Measurements from ENCODE around the gene PKP2. TPM values are rescaled to one million over a fixed set of nuclear protein-coding genes. Genes with fewer than 3 reads are reported as not detected.

The PKP2 gene
- total and polyA plus RNA-seq, 9 of the 15 experiments (the other 6 are each of a cell fraction or from before 2014, with no cell fraction given): 1.6 to 4.2 (median 2.8) TPM

GRCh38 chr12:32755051-32755653 lies 141.4 kb downstream of the PKP2 start (continued):
- TF ChIP-seq ZNF395 (CRISPR knock-in tag; IDR thresholded peaks at IDR 0.05) (peak; percentile 16; the same call in 1 of the 2 replicates), ZFX (CRISPR knock-in tag; IDR thresholded peaks at IDR 0.05) (peak; percentile 89), SP1 (CRISPR knock-in tag; IDR thresholded peaks at IDR 0.05) (peak; percentile 42; the same call in 1 of the 2 replicates), CREB3L1 (IDR thresholded peaks at IDR 0.05; ENCODE audit: borderline replicate concordance, low read depth) (peak; percentile 30), THAP7 (CRISPR knock-in tag; IDR thresholded peaks at IDR 0.05) (peak; percentile 12; the same call in 1 of the 2 replicates), ZFP36 (IDR thresholded peaks at IDR 0.05; ENCODE audit: low read depth, low read length, partially characterized antibody) (peak; percentile 95), ETV1 (tag; conservative IDR thresholded peaks at IDR 0.05; ENCODE audit: low read depth) (peak; percentile 75), SPI1 (IDR thresholded peaks at IDR 0.05; ENCODE audit: borderline replicate concordance, low read depth, low read length) (peak; percentile 76; the same call in 1 of the 2 replicates), TFAP4 (CRISPR knock-in tag; IDR thresholded peaks at IDR 0.05; ENCODE audit: borderline replicate concordance) (peak; percentile 84), ZNF583 (CRISPR knock-in tag; IDR thresholded peaks at IDR 0.05) (peak; percentile 8; the same call in 1 of the 2 replicates), ILK (tag; IDR thresholded peaks at IDR 0.05; ENCODE audit: borderline replicate concordance, low read depth) (no peak), ZNF24 (IDR thresholded peaks at IDR 0.05) (0 out of 2 replicates have a peak, but pooled peaks have one; percentile 9), TFE3 (CRISPR knock-in tag; IDR thresholded peaks at IDR 0.05) (no peak), UBTF (IDR thresholded peaks at IDR 0.05; ENCODE audit: borderline replicate concordance in 1 of 2, low read depth in 2 of 2, low read length in 2 of 2) (peak in 1 of 2 experiments; percentile 64; a peak in 1 of 4 replicates), NCOA1 (IDR thresholded peaks at IDR 0.05; ENCODE audit: low read depth) (no peak), E2F1 (CRISPR knock-in tag; IDR thresholded peaks at IDR 0.05) (0 out of 2 replicates have a peak, but pooled peaks have one; percentile 16)
